DOHH2 (cell line): ENCODE results near the gene FBXL17.

Source experiments
- H3F3A ChIP-seq: fragments of 200-600 bp; sonication (generic), shearing (Covaris generic); 2 replicates; pipeline ENCODE4 v1.6.0; 2016; ENCODE audit warnings: antibody characterized with exemption, mild to moderate bottlenecking; ENCODE audit not compliant: control insufficient read depth, insufficient read depth
- H3K27ac ChIP-seq: fragments of 200-600 bp; sonication (generic); 2 replicates; pipeline ENCODE4 v1.5.1; 2014; ENCODE audit warnings: low read depth, mild to moderate bottlenecking, low read length, moderate library complexity
- H3K27me3 ChIP-seq: fragments of 200-600 bp; sonication (generic); 2 replicates; pipeline ENCODE4 v1.6.1; 2014; ENCODE audit warnings: mild to moderate bottlenecking, low read length, mixed read lengths; ENCODE audit not compliant: control insufficient read depth
- H3K36me3 ChIP-seq: fragments of 200-600 bp; sonication (generic); 2 replicates; pipeline ENCODE4 v1.6.1; 2014; ENCODE audit warnings: mild to moderate bottlenecking, low read length, moderate library complexity, mixed read lengths; ENCODE audit not compliant: control insufficient read depth
- H3K4me1 ChIP-seq: fragments of 200-600 bp; sonication (generic); 2 replicates; pipeline ENCODE4 v1.6.1; 2014; ENCODE audit warnings: mild to moderate bottlenecking, low read length, mixed read lengths; ENCODE audit not compliant: control insufficient read depth
- H3K4me2 ChIP-seq: fragments of 200-600 bp; sonication (generic); 2 replicates; pipeline ENCODE4 v1.6.0; 2014; ENCODE audit warnings: mild to moderate bottlenecking, low read length, moderate library complexity
- H3K4me3 ChIP-seq: fragments of 200-600 bp; sonication (generic); 2 replicates; pipeline ENCODE4 v1.5.1; 2014; ENCODE audit warnings: mild to moderate bottlenecking, low read length, mixed read lengths
- H3K79me2 ChIP-seq: fragments of 200-600 bp; sonication (generic); 2 replicates; pipeline ENCODE4 v1.6.1; 2014; ENCODE audit warnings: mild to moderate bottlenecking, low read length, mixed read lengths; ENCODE audit not compliant: control insufficient read depth
- H3K9me2 ChIP-seq: fragments of 200-600 bp; sonication (generic); replicated peaks from 2 replicates; pipeline ENCODE4 v1.6.1; 2014; ENCODE audit warnings: mild to moderate bottlenecking, low read length, mixed read lengths; ENCODE audit not compliant: control insufficient read depth
- H3K9me3 ChIP-seq: fragments of 200-600 bp; sonication (generic); 2 replicates; pipeline ENCODE4 v1.6.1; 2014; ENCODE audit warnings: antibody characterized with exemption, low read length, mixed read lengths; ENCODE audit not compliant: control insufficient read depth, insufficient read depth
- H4K20me1 ChIP-seq: fragments of 200-600 bp; sonication (generic); 2 replicates; pipeline ENCODE4 v1.6.0; 2014; ENCODE audit warnings: low read depth, mild to moderate bottlenecking, antibody characterized with exemption, low read length, moderate library complexity; ENCODE audit not compliant: control insufficient read depth, insufficient read depth
- EZH2phosphoT487 ChIP-seq: fragments of 200-600 bp; sonication (generic); IDR thresholded peaks from 2 replicates; pipeline ENCODE4 v1.6.1; 2017; ENCODE audit warnings: borderline replicate concordance, mild to moderate bottlenecking, antibody characterized with exemption, low read length, moderate library complexity, mixed read lengths
- TF ChIP-seq, protein P1 (sequence below): fragments of 200-600 bp; sonication (generic); IDR thresholded peaks from one replicate; pipeline ENCODE4 v1.5.1; 2014; ENCODE audit warnings: antibody characterized with exemption, mild to moderate bottlenecking, low read depth, low read length; ENCODE audit not compliant: poor library complexity, severe bottlenecking

Gene FBXL17

DNA sequence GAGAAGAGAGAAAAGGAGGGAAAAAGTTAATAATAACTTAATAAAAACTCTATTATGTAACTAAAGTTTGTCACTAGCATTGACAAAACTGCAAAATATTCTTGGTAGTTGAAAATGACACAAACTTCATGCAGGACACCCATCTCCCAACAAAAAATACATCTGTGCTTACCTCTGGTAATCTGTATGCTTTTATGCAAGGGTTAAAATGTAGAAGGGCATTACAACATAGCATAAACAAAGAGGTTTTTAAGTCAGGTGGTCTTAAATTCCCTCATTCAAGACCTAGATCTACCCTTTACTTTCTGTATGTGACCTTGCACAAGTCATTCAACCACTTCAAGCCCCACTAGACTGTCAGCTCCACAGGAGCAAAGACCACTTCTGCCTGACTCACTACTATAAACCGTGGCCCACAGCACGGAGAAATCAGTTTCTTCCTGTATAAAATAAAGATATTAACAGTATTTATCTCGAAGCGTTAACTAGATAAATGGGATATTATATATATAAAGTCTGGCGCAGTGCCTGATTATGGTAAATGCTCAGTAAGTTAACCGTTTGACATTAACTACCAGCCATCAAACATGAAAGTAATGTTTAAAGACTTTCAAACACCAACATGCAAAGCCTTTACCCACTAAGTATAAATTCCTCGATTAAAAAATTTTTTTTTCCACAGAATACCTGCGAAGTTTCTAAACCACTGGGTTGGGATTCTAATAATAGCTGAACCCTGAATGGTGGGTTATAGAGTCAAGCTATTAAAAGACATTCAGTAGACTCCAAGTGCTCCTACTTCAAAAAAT lies 2.0 kb downstream of the FBXL17 start:
- Histone ChIP-seq H3K4me3 (peak overlapping the region; percentile 84), H3K4me2 (peak overlapping the region; percentile 75), H3K27ac (peak overlapping the region; percentile 17; the same call in 1 of the 2 replicates), H3K36me3 (0 out of 2 replicates have a peak, but pooled peaks cover 2% of the 10 kb centered on the region), H3F3A (peaks cover 10% of the 10 kb centered on the region; the same call in 1 of the 2 replicates), H3K9me2 (no peaks in the 10 kb centered on the region), H4K20me1 (no peaks in the 10 kb centered on the region), H3K27me3 (no peaks in the 10 kb centered on the region), H3K79me2 (peaks cover 55% of the 10 kb centered on the region), H3K9me3 (peaks cover 13% of the 10 kb centered on the region), H3K4me1 (peaks cover 23% of the 10 kb centered on the region)
- no peak for TF ChIP-seq EZH2phosphoT487
- TF ChIP-seq, protein P1, sequence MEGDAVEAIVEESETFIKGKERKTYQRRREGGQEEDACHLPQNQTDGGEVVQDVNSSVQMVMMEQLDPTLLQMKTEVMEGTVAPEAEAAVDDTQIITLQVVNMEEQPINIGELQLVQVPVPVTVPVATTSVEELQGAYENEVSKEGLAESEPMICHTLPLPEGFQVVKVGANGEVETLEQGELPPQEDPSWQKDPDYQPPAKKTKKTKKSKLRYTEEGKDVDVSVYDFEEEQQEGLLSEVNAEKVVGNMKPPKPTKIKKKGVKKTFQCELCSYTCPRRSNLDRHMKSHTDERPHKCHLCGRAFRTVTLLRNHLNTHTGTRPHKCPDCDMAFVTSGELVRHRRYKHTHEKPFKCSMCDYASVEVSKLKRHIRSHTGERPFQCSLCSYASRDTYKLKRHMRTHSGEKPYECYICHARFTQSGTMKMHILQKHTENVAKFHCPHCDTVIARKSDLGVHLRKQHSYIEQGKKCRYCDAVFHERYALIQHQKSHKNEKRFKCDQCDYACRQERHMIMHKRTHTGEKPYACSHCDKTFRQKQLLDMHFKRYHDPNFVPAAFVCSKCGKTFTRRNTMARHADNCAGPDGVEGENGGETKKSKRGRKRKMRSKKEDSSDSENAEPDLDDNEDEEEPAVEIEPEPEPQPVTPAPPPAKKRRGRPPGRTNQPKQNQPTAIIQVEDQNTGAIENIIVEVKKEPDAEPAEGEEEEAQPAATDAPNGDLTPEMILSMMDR, result no peak

DNA sequence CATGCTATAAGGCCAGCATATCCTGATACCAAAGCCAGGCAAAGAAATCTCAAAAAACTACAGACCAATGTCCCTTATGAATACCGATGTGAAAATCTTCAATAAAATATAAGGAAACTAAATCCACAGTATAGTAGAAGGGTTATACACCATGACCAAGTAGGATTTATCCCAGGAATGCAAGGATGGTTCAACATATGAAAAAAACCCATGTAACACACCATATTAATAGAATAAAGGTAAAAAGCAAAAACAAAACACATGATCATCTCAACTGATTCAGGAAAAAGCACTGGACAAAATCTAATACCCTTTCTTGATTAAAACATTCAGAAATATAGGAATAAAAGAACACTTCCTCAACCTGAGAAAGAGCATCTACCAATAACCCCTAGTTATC lies 6.1 kb downstream of the FBXL17 start:
- Histone ChIP-seq H3K4me1 (peaks cover 9% of the 10 kb centered on the region), H3F3A (no peaks in the 10 kb centered on the region), H3K4me2 (no peak overlapping the region), H3K9me2 (no peaks in the 10 kb centered on the region), H3K27me3 (no peaks in the 10 kb centered on the region), H3K4me3 (no peak overlapping the region), H3K36me3 (no peaks in the 10 kb centered on the region), H3K79me2 (peaks cover 89% of the 10 kb centered on the region), H3K27ac (no peak overlapping the region), H3K9me3 (peaks cover 29% of the 10 kb centered on the region), H4K20me1 (no peaks in the 10 kb centered on the region)
- TF ChIP-seq, protein P1, result no peak
- TF ChIP-seq EZH2phosphoT487, result no peak

DNA sequence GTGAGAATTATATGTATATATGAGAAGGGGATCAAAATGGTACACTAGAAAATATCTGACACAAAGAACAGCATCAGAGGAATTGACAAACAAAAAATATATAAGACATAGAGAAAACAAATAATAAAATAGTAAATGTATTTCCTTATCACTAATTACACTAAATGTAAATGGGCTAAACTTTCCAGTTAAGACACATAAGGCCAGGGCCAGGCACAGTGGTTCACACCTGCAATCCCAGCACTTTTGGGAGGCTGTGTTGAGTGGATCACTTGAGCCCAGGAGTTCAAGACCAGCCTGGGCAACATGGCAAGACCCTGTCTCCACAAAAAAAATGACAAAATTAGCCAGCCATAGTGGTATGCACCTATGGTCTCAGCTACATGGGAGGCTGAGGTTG lies 8.5 kb downstream of the FBXL17 start:
- Histone ChIP-seq H3K4me2 (no peak overlapping the region), H3K9me3 (peaks cover 29% of the 10 kb centered on the region), H3K4me3 (no peak overlapping the region), H3K79me2 (peaks cover 72% of the 10 kb centered on the region), H3K27ac (no peak overlapping the region), H3K9me2 (no peaks in the 10 kb centered on the region), H4K20me1 (no peaks in the 10 kb centered on the region), H3F3A (no peaks in the 10 kb centered on the region), H3K4me1 (no peaks in the 10 kb centered on the region), H3K36me3 (no peaks in the 10 kb centered on the region), H3K27me3 (no peaks in the 10 kb centered on the region)
- TF ChIP-seq EZH2phosphoT487, result no peak

DNA sequence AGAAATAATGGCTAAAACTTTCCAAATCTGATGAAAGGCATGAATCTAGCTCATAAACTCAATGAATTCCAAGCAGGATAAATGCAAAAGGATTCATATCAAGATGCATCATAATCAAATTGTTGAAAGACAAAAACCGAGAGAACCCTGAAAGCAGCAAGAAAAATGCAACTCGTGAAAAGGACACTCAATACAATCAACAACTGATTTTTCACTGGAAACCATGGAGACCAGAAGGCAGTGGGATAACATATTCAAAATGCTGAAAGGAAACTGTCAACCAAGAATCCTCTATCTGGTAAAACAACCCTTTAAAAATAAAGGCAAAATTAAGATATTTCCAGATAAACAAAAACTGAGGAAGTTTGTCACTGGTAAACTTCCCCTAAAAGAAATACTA lies 9.5 kb downstream of the FBXL17 start:
- H3K9me2 ChIP-seq, result no peaks in the 10 kb centered on the region
- no peak overlapping the region for H3K4me3 ChIP-seq
- H3K79me2 ChIP-seq, result peaks cover 61% of the 10 kb centered on the region
- no peaks in the 10 kb centered on the region for H3K36me3 ChIP-seq
- no peak overlapping the region for H3K4me2 ChIP-seq
- no peaks in the 10 kb centered on the region for H3K27me3 ChIP-seq
- H4K20me1 ChIP-seq, result no peaks in the 10 kb centered on the region
- H3F3A ChIP-seq, result no peaks in the 10 kb centered on the region
- H3K27ac ChIP-seq, result no peak overlapping the region
- peaks cover 29% of the 10 kb centered on the region for H3K9me3 ChIP-seq
- H3K4me1 ChIP-seq, result no peaks in the 10 kb centered on the region
- TF ChIP-seq, protein P1, result no peak
- TF ChIP-seq EZH2phosphoT487, result no peak
